AG10803 (cell line): Measurements from ENCODE around the gene CLIC5.
A peak's percentile ranks its signal among the peaks of the same experiment; 100 is the strongest.

Experiments used
- DNase-seq: peaks from one replicate; pipeline ENCODE4 v3.0.0; 2010; ENCODE audit warnings: low read depth
- H3K4me3 ChIP-seq: 2 replicates; pipeline ENCODE4 v1.5.1; 2011; ENCODE audit warnings: mild to moderate bottlenecking, low read length, control low read depth
- CTCF ChIP-seq: conservative IDR thresholded peaks from 2 replicates; pipeline ENCODE4 v1.5.1; 2011; ENCODE audit warnings: mild to moderate bottlenecking, low read length, control low read depth, inconsistent platforms

CLIC5 gene

GRCh38 chr6:46048646-46049297, 33.1 kb upstream of the CLIC5 start:
- TF ChIP-seq CTCF: no peak
- H3K4me3 ChIP-seq: no peak overlapping the region
- no peak for DNase-seq

GRCh38 chr6:46046558-46047174, 31.0 kb upstream of the CLIC5 start:
- no peak for TF ChIP-seq CTCF
- no peak overlapping the region for H3K4me3 ChIP-seq
- DNase-seq: no peak

- H3K4me3 ChIP-seq: no peak overlapping the region
- peak; percentile 69 for DNase-seq
- TF ChIP-seq CTCF: no peak
Observed at GRCh38 chr6:46044881-46045617, 29.4 kb upstream of the CLIC5 start.

- DNase-seq: peak; percentile 18
- H3K4me3 ChIP-seq: no peak overlapping the region
- peak; percentile 55 for TF ChIP-seq CTCF
Observed at GRCh38 chr6:46042355-46042999, 26.8 kb upstream of the CLIC5 start.

- no peak for DNase-seq
- TF ChIP-seq CTCF: no peak
- H3K4me3 ChIP-seq: no peak overlapping the region
Observed at GRCh38 chr6:46040288-46040687, 24.6 kb upstream of the CLIC5 start.

GRCh38 chr6:46039646-46040045, 24.0 kb upstream of the CLIC5 start:
- TF ChIP-seq CTCF: no peak
- no peak for DNase-seq
- no peak overlapping the region for H3K4me3 ChIP-seq
